Keratinocyte (primary cell): ENCODE data around the gene LRRC73.

ENCODE experiments used
- EZH2 ChIP-seq: IDR thresholded peaks from one replicate; pipeline ENCODE4 v1.6.1; 2012; ENCODE audit warnings: inconsistent platforms, mild to moderate bottlenecking, low read length, moderate library complexity
- TF ChIP-seq, protein P1 (sequence below), 3 experiments: IDR thresholded peaks in 1 of 3; conservative IDR thresholded peaks in 1 of 3; optimal IDR thresholded peaks in 1 of 3; 2 replicates in 2 of 3; 3 replicates in 1 of 3; pipeline versions ENCODE3 to v1.5.1; 2011; ENCODE audit warnings: low read length in 3 of 3, mild to moderate bottlenecking in 3 of 3, moderate library complexity in 2 of 3, control low read depth in 1 of 3, inconsistent platforms in 1 of 3; ENCODE audit not compliant: insufficient read depth in 2 of 3; ENCODE audit errors: extremely low read depth in 1 of 3

DNA sequence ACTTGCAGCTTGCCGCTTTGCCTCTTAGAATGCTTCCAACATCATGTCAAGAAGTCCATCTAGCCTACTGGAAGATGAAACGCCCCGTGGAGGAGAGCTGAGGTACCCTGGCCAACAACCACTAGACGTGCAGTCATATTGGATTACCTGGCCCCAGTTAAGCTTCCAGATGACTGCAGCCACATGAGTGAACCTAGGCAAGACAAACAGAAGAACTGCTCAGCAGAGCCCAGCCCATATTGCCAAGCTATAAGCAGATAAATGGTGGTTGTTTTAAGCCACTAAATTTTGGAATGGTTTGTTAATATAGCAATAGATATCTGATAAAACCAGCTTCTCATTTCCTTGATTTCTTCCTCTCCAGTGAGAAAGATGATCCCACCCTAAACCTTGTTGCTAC, 50.1 kb downstream of the LRRC73 start:
- TF ChIP-seq EZH2: no peak
- TF ChIP-seq, protein P1, sequence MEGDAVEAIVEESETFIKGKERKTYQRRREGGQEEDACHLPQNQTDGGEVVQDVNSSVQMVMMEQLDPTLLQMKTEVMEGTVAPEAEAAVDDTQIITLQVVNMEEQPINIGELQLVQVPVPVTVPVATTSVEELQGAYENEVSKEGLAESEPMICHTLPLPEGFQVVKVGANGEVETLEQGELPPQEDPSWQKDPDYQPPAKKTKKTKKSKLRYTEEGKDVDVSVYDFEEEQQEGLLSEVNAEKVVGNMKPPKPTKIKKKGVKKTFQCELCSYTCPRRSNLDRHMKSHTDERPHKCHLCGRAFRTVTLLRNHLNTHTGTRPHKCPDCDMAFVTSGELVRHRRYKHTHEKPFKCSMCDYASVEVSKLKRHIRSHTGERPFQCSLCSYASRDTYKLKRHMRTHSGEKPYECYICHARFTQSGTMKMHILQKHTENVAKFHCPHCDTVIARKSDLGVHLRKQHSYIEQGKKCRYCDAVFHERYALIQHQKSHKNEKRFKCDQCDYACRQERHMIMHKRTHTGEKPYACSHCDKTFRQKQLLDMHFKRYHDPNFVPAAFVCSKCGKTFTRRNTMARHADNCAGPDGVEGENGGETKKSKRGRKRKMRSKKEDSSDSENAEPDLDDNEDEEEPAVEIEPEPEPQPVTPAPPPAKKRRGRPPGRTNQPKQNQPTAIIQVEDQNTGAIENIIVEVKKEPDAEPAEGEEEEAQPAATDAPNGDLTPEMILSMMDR (optimal IDR thresholded peaks at IDR 0.05 in 1 of 3, IDR thresholded peaks at IDR 0.05 in 1 of 3, conservative IDR thresholded peaks at IDR 0.05 in 1 of 3; ENCODE audit: extremely low read depth in 1 of 3, insufficient read depth in 2 of 3, low read length in 3 of 3): no peak
